Non-pigmented ciliary epithelial cell (primary cell): ENCODE data around the gene ZDHHC9.
A peak's percentile ranks its signal among the peaks of the same experiment; 100 is the strongest.
"Not testable (repeated sequence)": the region's sequence is repeated elsewhere in the genome, so short reads cannot be mapped to it uniquely, and the experiment has no call there.

Experiments used
- DNase-seq: peaks from one replicate; pipeline ENCODE4 v3.0.0-alpha.2; 2010; ENCODE audit warnings: low read depth

ZDHHC9 gene

GRCh38 chrX:129843459-129844306 is at the start of gene ZDHHC9:
ZDHHC9 (minus strand) TSS chrX:129843886; CDS start chrX:129841945, 1,941 bp downstream.
- peak; percentile 50 for DNase-seq

GRCh38 chrX:129877401-129877800 is 33.7 kb upstream of the ZDHHC9 start:
- no peak for DNase-seq

- DNase-seq, result peak; percentile 36
Measured at GRCh38 chrX:129876771-129877305, 33.2 kb upstream of the ZDHHC9 start.

GRCh38 chrX:129875669-129876068 is 32.0 kb upstream of the ZDHHC9 start:
- peak; percentile 44 for DNase-seq

- DNase-seq, result no peak
Measured at GRCh38 chrX:129872524-129872923, 28.8 kb upstream of the ZDHHC9 start.

GRCh38 chrX:129866321-129866720 is 22.6 kb upstream of the ZDHHC9 start:
- DNase-seq, result not testable (repeated sequence)

GRCh38 chrX:129859134-129859533 is 15.4 kb upstream of the ZDHHC9 start:
- DNase-seq, result not testable (repeated sequence)

GRCh38 chrX:129851825-129852224 is 8.1 kb upstream of the ZDHHC9 start:
- not testable (repeated sequence) for DNase-seq

GRCh38 chrX:129846716-129847115 is 3.0 kb upstream of the ZDHHC9 start:
- DNase-seq, result no peak

- DNase-seq, result no peak
Measured at GRCh38 chrX:129845616-129846190, 2.0 kb upstream of the ZDHHC9 start.

- DNase-seq, result no peak
Measured at GRCh38 chrX:129843209-129843458, 552 bp downstream of the ZDHHC9 start.

GRCh38 chrX:129842510-129843208 is 1.0 kb downstream of the ZDHHC9 start:
- DNase-seq, result no peak

GRCh38 chrX:129840344-129840743 is 3.3 kb downstream of the ZDHHC9 start:
- DNase-seq, result no peak

GRCh38 chrX:129836827-129837226 is 6.9 kb downstream of the ZDHHC9 start:
- no peak for DNase-seq

- no peak for DNase-seq
Measured at GRCh38 chrX:129833153-129833990, 10.3 kb downstream of the ZDHHC9 start.

- no peak for DNase-seq
Measured at GRCh38 chrX:129831091-129831885, 12.4 kb downstream of the ZDHHC9 start.

- DNase-seq, result no peak
Measured at GRCh38 chrX:129830494-129830893, 13.2 kb downstream of the ZDHHC9 start.

- DNase-seq, result no peak
Measured at GRCh38 chrX:129825746-129826505, 17.8 kb downstream of the ZDHHC9 start.

GRCh38 chrX:129824620-129825019 is 19.1 kb downstream of the ZDHHC9 start:
- no peak for DNase-seq

- no peak for DNase-seq
Measured at GRCh38 chrX:129823522-129823921, 20.2 kb downstream of the ZDHHC9 start.
